ENCODE data around the gene PAPPA2.

GRCh38 chr1:176536588-176536987, 73.6 kb downstream of the PAPPA2 start:
- TF ChIP-seq CTCF (IDR thresholded peaks at IDR 0.05 in 2 of 3, conservative IDR thresholded peaks at IDR 0.05 in 1 of 3; ENCODE audit: control insufficient read depth in 2 of 3, extremely low read depth in 1 of 3, insufficient read depth in 1 of 3, low read depth in 3 of 3, low read length in 3 of 3) (no peak), EZH2 (IDR thresholded peaks at IDR 0.05; ENCODE audit: borderline replicate concordance, control insufficient read depth, low read depth, low read length) (no peak), HCFC1 (IDR thresholded peaks at IDR 0.05; ENCODE audit: low read length) (no peak), YY1 (IDR thresholded peaks at IDR 0.05; ENCODE audit: low read depth, low read length) (no peak), POLR2AphosphoS5 (IDR thresholded peaks at IDR 0.05; ENCODE audit: low read length) (no peak), ATF2 (IDR thresholded peaks at IDR 0.05; ENCODE audit: low read length) (no peak), BCLAF1 (IDR thresholded peaks at IDR 0.05) (no peak), SMAD1 (IDR thresholded peaks at IDR 0.05; ENCODE audit: low read depth, partially characterized antibody) (no peak), BACH1 (IDR thresholded peaks at IDR 0.05; ENCODE audit: borderline replicate concordance) (no peak), POLR2A (IDR thresholded peaks at IDR 0.05; ENCODE audit: low read depth, low read length) (no peak), RFX5 (IDR thresholded peaks at IDR 0.05; ENCODE audit: low read depth, low read length) (no peak), ZNF592 (IDR thresholded peaks at IDR 0.05) (no peak)
